Sciatic nerve (tissue), 2 donors: ENCODE data around the gene MYO1A. TPM values are rescaled to one million over a fixed set of nuclear protein-coding genes. Genes with fewer than 3 reads are reported as not detected.
"Not testable (repeated sequence)": the region's sequence is repeated elsewhere in the genome, so short reads cannot be mapped to it uniquely, and the experiment has no call there.

Source experiments
- ATAC-seq: fragments of 200-7000 bp; cut with Tn5 transposase; one replicate; pipeline ENCODE4 v1.9.1; 2020; ENCODE audit warnings: mild to moderate bottlenecking, moderate library complexity
- DNase-seq: peaks from one replicate; pipeline ENCODE4 v3.0.0-alpha.2; 2020; ENCODE audit warnings: low spot score
- intact Hi-C: fragments of 100-400 bp; cut with DNase I; formaldehyde crosslinking; loops from one replicate; pipeline ENCODE4 v1.14.2; 2022
- total RNA-seq: library from RNA; stranded (reverse); fragmentation: NEBNext Ultra II Directional; extraction: Animal tissue kit (Norgen Biotek cat#: 25700); gene quantifications from one replicate; pipeline ENCODE4 v1.2.1, GENCODE V29; 2021
- donor health status: DM: no; HTN: no; CAD: no.
- donor health status: DM: no; HTN: no; CAD: no.

The MYO1A gene
- total RNA-seq, 1 donor from 2014 or later, result 0.36 TPM

- intact Hi-C loops, result loop anchor here (5.0 kb wide), 1 partner anchor 44 kb away; no protein-coding TSS in a partner anchor
- ATAC-seq (no peak), DNase-seq (no peak)
Measured at GRCh38 chr12:57055824-57056223, 5.9 kb upstream of the MYO1A start.

- DNase-seq, ATAC-seq, intact Hi-C loops: not testable (repeated sequence)
Measured at GRCh38 chr12:57053901-57054300, 4.0 kb upstream of the MYO1A start.

- intact Hi-C loops, DNase-seq, ATAC-seq: not testable (repeated sequence)
Measured at GRCh38 chr12:57053146-57053545, 3.2 kb upstream of the MYO1A start.

- ATAC-seq (no peak), DNase-seq (no peak)
- intact Hi-C loops, result no loop called here
Measured at GRCh38 chr12:57051011-57051410, 1.1 kb upstream of the MYO1A start.

GRCh38 chr12:57049119-57049446, 846 bp downstream of the MYO1A start:
- no peak for ATAC-seq

GRCh38 chr12:57048423-57049118, 1.4 kb downstream of the MYO1A start:
- ATAC-seq (no peak), DNase-seq (no peak)
- intact Hi-C loops, result no loop called here

More at GRCh38 chr12:57049119-57049446, 846 bp downstream of the MYO1A start:
- intact Hi-C loops, result no loop called here
- DNase-seq, result no peak

GRCh38 chr12:57047981-57048380, 1.9 kb downstream of the MYO1A start:
- DNase-seq (no peak), ATAC-seq (no peak)
- intact Hi-C loops, result no loop called here

- intact Hi-C loops, result no loop called here
- peak; percentile 56 for ATAC-seq
Measured at GRCh38 chr12:57046947-57047890, 2.7 kb downstream of the MYO1A start.

GRCh38 chr12:57046086-57046791, 3.7 kb downstream of the MYO1A start:
- intact Hi-C loops, result no loop called here
- ATAC-seq, result peak; percentile 36
- DNase-seq, result no peak

More at GRCh38 chr12:57046947-57047890, 2.7 kb downstream of the MYO1A start:
- no peak for DNase-seq

- intact Hi-C loops, result no loop called here
- ATAC-seq, result no peak
Measured at GRCh38 chr12:57044889-57045288, 5.0 kb downstream of the MYO1A start.

GRCh38 chr12:57044468-57044867, 5.5 kb downstream of the MYO1A start:
- intact Hi-C loops, result no loop called here
- DNase-seq, result no peak

More at GRCh38 chr12:57044889-57045288, 5.0 kb downstream of the MYO1A start:
- DNase-seq, result no peak

GRCh38 chr12:57042695-57043094, 7.2 kb downstream of the MYO1A start:
- intact Hi-C loops, result no loop called here
- DNase-seq (no peak), ATAC-seq (no peak)

More at GRCh38 chr12:57044468-57044867, 5.5 kb downstream of the MYO1A start:
- ATAC-seq, result no peak

- ATAC-seq, result no peak
- intact Hi-C loops, result no loop called here
- no peak for DNase-seq
Measured at GRCh38 chr12:57040750-57041149, 9.2 kb downstream of the MYO1A start.

- no peak for DNase-seq
- ATAC-seq, result no peak
- intact Hi-C loops, result no loop called here
Measured at GRCh38 chr12:57040211-57040610, 9.7 kb downstream of the MYO1A start.

- DNase-seq (no peak), ATAC-seq (no peak)
- intact Hi-C loops, result no loop called here
Measured at GRCh38 chr12:57039016-57039798, 10.7 kb downstream of the MYO1A start.

- ATAC-seq, result no peak
- DNase-seq, result no peak
- intact Hi-C loops, result no loop called here
Measured at GRCh38 chr12:57037264-57037663, 12.7 kb downstream of the MYO1A start.

- no peak for ATAC-seq
Measured at GRCh38 chr12:57033431-57033830, 16.5 kb downstream of the MYO1A start.

GRCh38 chr12:57031789-57032188, 18.1 kb downstream of the MYO1A start:
- ATAC-seq (no peak), DNase-seq (no peak)

More at GRCh38 chr12:57033431-57033830, 16.5 kb downstream of the MYO1A start:
- DNase-seq, result no peak
- intact Hi-C loops, result no loop called here

More at GRCh38 chr12:57031789-57032188, 18.1 kb downstream of the MYO1A start:
- intact Hi-C loops, result no loop called here
